Fibroblast of lung (primary cell): ENCODE data around the gene IGF1. TPM values are rescaled to one million over a fixed set of nuclear protein-coding genes. Genes with fewer than 3 reads are reported as not detected.

Experiments used
- DNase-seq, 2 donors: peaks; one replicate each; pipeline versions ENCODE4 v3.0.0 to v3.0.0-alpha.2; 2010; ENCODE audit warnings: low read depth in 2 of 2
- H2AFZ ChIP-seq: 2 replicates; pipeline ENCODE4 v1.5.1; 2012; ENCODE audit warnings: low read length, control low read depth, inconsistent platforms
- H3K27ac ChIP-seq: 2 replicates; pipeline ENCODE4 v1.5.1; 2011; ENCODE audit warnings: low read length, control low read depth; ENCODE audit not compliant: insufficient read depth
- H3K27me3 ChIP-seq: 2 replicates; pipeline ENCODE4 v1.5.1; 2011; ENCODE audit warnings: mild to moderate bottlenecking, low read length; ENCODE audit not compliant: control insufficient read depth, insufficient read depth
- H3K36me3 ChIP-seq: 2 replicates; pipeline ENCODE4 v1.5.1; 2011; ENCODE audit warnings: low read length; ENCODE audit not compliant: control insufficient read depth, insufficient read depth
- H3K4me1 ChIP-seq: 2 replicates; pipeline ENCODE4 v1.5.1; 2011; ENCODE audit warnings: low read length; ENCODE audit not compliant: control insufficient read depth, insufficient read depth; ENCODE audit errors: extremely low read depth
- H3K4me2 ChIP-seq: 2 replicates; pipeline ENCODE4 v1.5.1; 2011; ENCODE audit warnings: low read length, control low read depth; ENCODE audit not compliant: insufficient read depth; ENCODE audit errors: extremely low read depth
- H3K4me3 ChIP-seq, 4 experiments: fragments of 200-600 bp in 1 of 4; sonication (generic) in 1 of 4; replicated peaks in 1 of 4; 2 replicates each; pipeline ENCODE4 v1.5.1; 2011 to 2016; ENCODE audit warnings: low read length in 4 of 4, low read depth in 3 of 4, mild to moderate bottlenecking in 3 of 4, control low read depth in 2 of 4, inconsistent platforms in 1 of 4, mixed read lengths in 1 of 4; ENCODE audit not compliant: insufficient read depth in 1 of 4; ENCODE audit errors: control extremely low read depth in 1 of 4
- H3K79me2 ChIP-seq: 2 replicates; pipeline ENCODE4 v1.5.1; 2012; ENCODE audit warnings: mild to moderate bottlenecking, low read length, inconsistent platforms; ENCODE audit not compliant: control insufficient read depth, insufficient read depth
- H3K9ac ChIP-seq: 2 replicates; pipeline ENCODE4 v1.5.1; 2011; ENCODE audit warnings: mild to moderate bottlenecking, low read length, control low read depth; ENCODE audit not compliant: insufficient read depth
- H3K9me3 ChIP-seq: 2 replicates; pipeline ENCODE4 v1.5.1; 2012; ENCODE audit warnings: low read depth, low read length; ENCODE audit not compliant: control insufficient read depth, insufficient read depth
- H4K20me1 ChIP-seq: 2 replicates; pipeline ENCODE4 v1.5.1; 2011; ENCODE audit warnings: low read length; ENCODE audit not compliant: control insufficient read depth, insufficient read depth; ENCODE audit errors: extremely low read depth
- EZH2 ChIP-seq: IDR thresholded peaks from 2 replicates; pipeline ENCODE4 v1.5.1; 2012; ENCODE audit warnings: low read length, control low read depth, mild to moderate bottlenecking; ENCODE audit errors: missing control alignments
- polyA plus RNA-seq, 2 donors: library from polyadenylated mRNA; depleted of rRNA in 1 of 2; stranded (reverse) in 1 of 2; unstranded in 1 of 2; fragments of >200 nt; gene quantifications; 2 replicates each; pipeline ENCODE4 v1.2.1, GENCODE V29; 2011 to 2012; ENCODE audit warnings: missing spikeins in 1 of 2
- total RNA-seq: library from RNA; depleted of rRNA; stranded (reverse); fragments of >200 nt; gene quantifications from 2 replicates; pipeline ENCODE4 v1.2.1, GENCODE V29; 2014
- TF ChIP-seq, protein P1 (sequence below), 2 donors: IDR thresholded peaks in 1 of 2; conservative IDR thresholded peaks in 1 of 2; 1 replicate in 1 of 2; 2 replicates in 1 of 2; pipeline ENCODE4 v1.5.1; 2011 to 2012; ENCODE audit warnings: low read length in 2 of 2, control low read depth in 1 of 2, inconsistent platforms in 1 of 2, low read depth in 1 of 2, mild to moderate bottlenecking in 1 of 2

IGF1 gene
- total and polyA plus RNA-seq, 2 donors (not counting 1 experiment from before 2014, with no cell fraction given), result 0.05 to 0.83 TPM

DNA sequence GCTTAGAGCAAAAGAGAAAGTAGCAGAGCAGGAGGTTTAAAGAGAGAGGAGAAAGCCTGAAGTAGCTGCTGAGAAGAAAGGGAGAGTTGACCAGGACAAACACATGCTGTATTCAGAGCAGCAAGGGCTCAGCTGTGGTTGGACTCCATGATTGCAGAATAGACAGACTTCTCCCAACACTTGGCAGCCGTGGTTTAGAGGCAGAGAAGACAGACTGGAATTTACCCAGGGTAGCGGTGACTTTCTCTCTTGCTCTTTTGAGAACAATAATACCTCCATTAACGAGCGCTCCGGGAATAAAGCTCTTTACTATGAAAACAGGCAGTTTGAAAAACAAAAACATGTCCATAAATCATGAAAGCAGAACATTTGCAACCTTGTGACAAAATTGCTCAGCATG lies 21.4 kb upstream of the IGF1 start:
- no peaks in the 10 kb centered on the region for H3K79me2 ChIP-seq
- H3K4me1 ChIP-seq, result no peaks in the 10 kb centered on the region
- no peaks in the 10 kb centered on the region for H3K9me3 ChIP-seq
- H3K36me3 ChIP-seq, result no peaks in the 10 kb centered on the region
- DNase-seq, result no peak
- no peak overlapping the region for H3K27ac ChIP-seq
- H3K4me2 ChIP-seq, result no peak overlapping the region
- no peak overlapping the region for H3K9ac ChIP-seq
- TF ChIP-seq EZH2, result no peak
- TF ChIP-seq, protein P1, sequence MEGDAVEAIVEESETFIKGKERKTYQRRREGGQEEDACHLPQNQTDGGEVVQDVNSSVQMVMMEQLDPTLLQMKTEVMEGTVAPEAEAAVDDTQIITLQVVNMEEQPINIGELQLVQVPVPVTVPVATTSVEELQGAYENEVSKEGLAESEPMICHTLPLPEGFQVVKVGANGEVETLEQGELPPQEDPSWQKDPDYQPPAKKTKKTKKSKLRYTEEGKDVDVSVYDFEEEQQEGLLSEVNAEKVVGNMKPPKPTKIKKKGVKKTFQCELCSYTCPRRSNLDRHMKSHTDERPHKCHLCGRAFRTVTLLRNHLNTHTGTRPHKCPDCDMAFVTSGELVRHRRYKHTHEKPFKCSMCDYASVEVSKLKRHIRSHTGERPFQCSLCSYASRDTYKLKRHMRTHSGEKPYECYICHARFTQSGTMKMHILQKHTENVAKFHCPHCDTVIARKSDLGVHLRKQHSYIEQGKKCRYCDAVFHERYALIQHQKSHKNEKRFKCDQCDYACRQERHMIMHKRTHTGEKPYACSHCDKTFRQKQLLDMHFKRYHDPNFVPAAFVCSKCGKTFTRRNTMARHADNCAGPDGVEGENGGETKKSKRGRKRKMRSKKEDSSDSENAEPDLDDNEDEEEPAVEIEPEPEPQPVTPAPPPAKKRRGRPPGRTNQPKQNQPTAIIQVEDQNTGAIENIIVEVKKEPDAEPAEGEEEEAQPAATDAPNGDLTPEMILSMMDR (conservative IDR thresholded peaks at IDR 0.05 in 1 of 2, IDR thresholded peaks at IDR 0.05 in 1 of 2; ENCODE audit: low read depth in 1 of 2, low read length in 2 of 2), result no peak
- H2AFZ ChIP-seq, result no peak overlapping the region
- H4K20me1 ChIP-seq, result no peaks in the 10 kb centered on the region
- no peaks in the 10 kb centered on the region for H3K27me3 ChIP-seq
- H3K4me3 ChIP-seq, result no peak overlapping the region

DNA sequence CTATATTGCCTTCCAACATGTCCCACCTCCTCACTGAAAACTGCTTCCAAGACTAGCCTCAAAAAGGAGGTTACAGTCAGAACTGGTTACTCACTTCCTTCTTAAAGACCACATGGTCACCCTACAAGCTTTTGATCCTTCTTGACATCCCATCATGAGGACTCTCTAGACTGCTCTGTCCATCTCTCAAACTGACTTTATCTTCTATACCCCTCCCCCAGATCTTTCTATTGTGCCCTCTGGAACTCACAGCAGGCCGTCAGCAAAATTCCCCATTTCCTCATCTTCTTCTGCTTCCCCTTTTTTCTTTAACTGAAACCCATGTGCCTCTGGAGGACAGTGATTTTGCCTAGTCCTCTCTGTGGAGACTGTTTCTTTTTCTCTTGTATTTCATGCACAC lies 18.1 kb upstream of the IGF1 start:
- H3K4me2 ChIP-seq, result no peak overlapping the region
- no peak for DNase-seq
- no peak overlapping the region for H2AFZ ChIP-seq
- no peaks in the 10 kb centered on the region for H4K20me1 ChIP-seq
- no peaks in the 10 kb centered on the region for H3K27me3 ChIP-seq
- TF ChIP-seq EZH2, result no peak
- TF ChIP-seq, protein P1 (conservative IDR thresholded peaks at IDR 0.05 in 1 of 2, IDR thresholded peaks at IDR 0.05 in 1 of 2; ENCODE audit: low read depth in 1 of 2, low read length in 2 of 2), result no peak
- no peak overlapping the region for H3K9ac ChIP-seq
- no peaks in the 10 kb centered on the region for H3K9me3 ChIP-seq
- H3K4me3 ChIP-seq, result no peak overlapping the region
- H3K79me2 ChIP-seq, result no peaks in the 10 kb centered on the region
- no peak overlapping the region for H3K27ac ChIP-seq
- H3K36me3 ChIP-seq, result no peaks in the 10 kb centered on the region
- H3K4me1 ChIP-seq, result no peaks in the 10 kb centered on the region

DNA sequence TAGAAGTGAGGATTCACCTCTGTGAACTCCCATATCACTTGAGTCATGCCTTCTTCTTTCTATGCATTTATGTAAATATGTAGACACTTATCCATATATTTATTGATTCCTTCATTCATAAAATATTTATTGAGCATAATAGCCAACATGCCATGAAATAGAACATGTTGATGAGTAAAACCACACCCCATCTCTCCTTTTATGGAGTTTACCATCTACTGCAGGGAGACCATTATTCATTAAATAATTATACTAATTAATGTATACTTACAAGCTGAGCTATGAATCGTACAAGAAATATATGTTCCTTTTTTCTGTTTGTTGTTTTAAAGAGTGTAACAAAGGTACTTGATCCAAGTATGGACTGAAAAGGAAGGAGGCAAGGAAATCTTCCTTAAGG lies 17.4 kb upstream of the IGF1 start:
- no peaks in the 10 kb centered on the region for H3K4me1 ChIP-seq

More for the DNA sequence above, 17.4 kb upstream of the IGF1 start:
- Histone ChIP-seq H4K20me1 (no peaks in the 10 kb centered on the region), H2AFZ (no peak overlapping the region), H3K27ac (no peak overlapping the region), H3K79me2 (no peaks in the 10 kb centered on the region), H3K4me2 (no peak overlapping the region), H3K9ac (no peak overlapping the region), H3K4me3 (no peak overlapping the region), H3K9me3 (no peaks in the 10 kb centered on the region), H3K27me3 (no peaks in the 10 kb centered on the region), H3K36me3 (no peaks in the 10 kb centered on the region)
- no peak for DNase-seq
- TF ChIP-seq, protein P1 (conservative IDR thresholded peaks at IDR 0.05 in 1 of 2, IDR thresholded peaks at IDR 0.05 in 1 of 2; ENCODE audit: low read depth in 1 of 2, low read length in 2 of 2), result no peak
- TF ChIP-seq EZH2, result no peak
